ENCODE results near the gene TBC1D5. TPM values are rescaled to one million over a fixed set of nuclear protein-coding genes. Genes with fewer than 3 reads are reported as not detected.
"Not testable (repeated sequence)": the region's sequence is repeated elsewhere in the genome, so short reads cannot be mapped to it uniquely, and the experiment has no call there.

Gene TBC1D5
- total RNA-seq, 2 experiments from 2014 or later: 54.4 to 57.2 TPM

DNA sequence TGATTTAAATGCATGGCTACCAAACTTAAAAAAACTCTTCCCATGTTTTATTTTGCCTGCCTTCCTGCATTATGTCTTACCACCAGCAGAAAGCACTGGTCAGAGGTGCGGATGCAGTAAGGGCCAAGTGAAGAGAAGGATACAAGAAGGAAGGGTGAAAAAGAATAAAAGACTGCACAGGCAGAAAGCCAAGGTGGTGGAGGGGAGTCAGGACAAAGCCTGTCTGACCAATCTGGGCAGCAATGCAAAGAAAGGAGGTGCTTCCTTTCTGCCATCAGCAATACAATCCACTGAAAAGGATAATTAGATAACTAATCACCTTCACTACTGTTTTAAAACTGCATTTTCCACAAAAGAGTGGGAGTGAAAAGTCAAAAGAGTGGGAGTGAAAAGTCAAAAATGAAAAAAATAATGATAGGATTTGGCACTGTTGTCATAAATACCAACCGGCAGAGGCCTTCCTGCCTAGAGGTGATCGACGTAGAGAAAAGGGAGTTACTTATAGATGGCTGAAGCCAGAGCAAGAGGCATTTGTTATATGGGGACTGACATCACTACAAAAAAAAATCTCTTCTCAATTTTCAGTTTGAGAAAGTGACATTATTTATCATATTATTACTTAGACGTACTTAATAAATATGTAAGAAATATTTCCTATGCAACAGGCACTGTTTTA, 385.3 kb downstream of the TBC1D5 start:
- no peaks in the 10 kb centered on the region for H3K27me3 Mint-ChIP-seq (ENCODE audit: low read depth)
- intact Hi-C loops (cut with micrococcal nuclease): no loop called here
- peaks cover 3% of the 10 kb centered on the region for H3K36me3 Mint-ChIP-seq (ENCODE audit: low read depth)
- no peak for DNase-seq
- H3K4me3 Mint-ChIP-seq: no peak overlapping the region
- no peaks in the 10 kb centered on the region for H3K9me3 Mint-ChIP-seq
- H3K27ac Mint-ChIP-seq: no peak overlapping the region
- CTCF ChIA-PET: no interaction called here
- no peaks in the 10 kb centered on the region for H3K4me1 Mint-ChIP-seq (ENCODE audit: low read depth)

DNA sequence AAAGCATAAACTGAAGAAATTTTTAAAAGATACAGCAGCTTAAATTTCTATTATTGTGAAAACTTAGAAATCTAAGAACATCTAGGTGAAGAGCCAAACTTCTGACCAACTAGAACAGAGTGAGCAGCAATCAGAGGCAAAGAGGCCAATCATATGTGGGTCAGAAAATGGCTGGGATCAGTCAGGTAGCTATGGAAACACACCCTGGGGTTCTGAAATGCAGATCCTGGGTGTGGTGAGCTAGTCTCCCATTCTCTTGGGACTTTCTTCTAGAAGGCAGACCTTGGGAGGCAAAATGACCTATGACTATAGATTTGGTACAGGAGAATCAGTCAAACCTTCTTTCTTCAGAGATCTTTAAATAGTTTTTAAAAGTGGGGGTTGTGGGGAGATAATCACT, 385.8 kb downstream of the TBC1D5 start:
- Mint-ChIP-seq H3K36me3 (ENCODE audit: low read depth) (peaks cover 4% of the 10 kb centered on the region), H3K4me3 (no peak overlapping the region), H3K4me1 (ENCODE audit: low read depth) (no peaks in the 10 kb centered on the region), H3K27me3 (ENCODE audit: low read depth) (no peaks in the 10 kb centered on the region), H3K9me3 (no peaks in the 10 kb centered on the region), H3K27ac (no peak overlapping the region)
- intact Hi-C loops (cut with micrococcal nuclease): no loop called here
- DNase-seq: no peak
- CTCF ChIA-PET: interaction anchor here (0.7 to 0.9 kb wide), 2 partner anchors 9 to 34 kb away, joined by 3 read pairs; no protein-coding TSS in a partner anchor

DNA sequence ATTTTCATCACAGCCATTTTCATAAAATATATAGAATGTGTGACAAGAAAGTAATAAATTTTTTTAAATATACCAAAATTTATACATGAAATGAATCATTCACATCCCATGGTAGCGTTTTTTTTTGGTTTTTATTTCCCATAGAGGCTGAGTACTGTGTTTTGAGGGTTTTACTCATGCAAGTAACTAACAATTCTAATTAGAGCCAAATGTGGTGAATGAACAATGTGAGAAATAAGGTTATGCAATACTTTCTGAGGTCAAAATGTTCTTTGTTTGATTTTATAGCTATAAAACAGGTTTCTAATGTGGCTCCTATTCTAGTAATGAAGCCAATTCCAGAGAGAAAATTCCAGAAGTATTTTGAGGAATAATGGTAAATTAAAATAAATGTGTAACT, 386.8 kb downstream of the TBC1D5 start:
- H3K9me3 Mint-ChIP-seq: peaks cover 2% of the 10 kb centered on the region
- H3K4me3 Mint-ChIP-seq: no peak overlapping the region
- H3K36me3 Mint-ChIP-seq (ENCODE audit: low read depth): peaks cover 5% of the 10 kb centered on the region
- no peak for DNase-seq
- CTCF ChIA-PET: no interaction called here
- intact Hi-C loops (cut with micrococcal nuclease): no loop called here
- no peaks in the 10 kb centered on the region for H3K27me3 Mint-ChIP-seq (ENCODE audit: low read depth)
- H3K4me1 Mint-ChIP-seq (ENCODE audit: low read depth): no peaks in the 10 kb centered on the region
- no peak overlapping the region for H3K27ac Mint-ChIP-seq

DNA sequence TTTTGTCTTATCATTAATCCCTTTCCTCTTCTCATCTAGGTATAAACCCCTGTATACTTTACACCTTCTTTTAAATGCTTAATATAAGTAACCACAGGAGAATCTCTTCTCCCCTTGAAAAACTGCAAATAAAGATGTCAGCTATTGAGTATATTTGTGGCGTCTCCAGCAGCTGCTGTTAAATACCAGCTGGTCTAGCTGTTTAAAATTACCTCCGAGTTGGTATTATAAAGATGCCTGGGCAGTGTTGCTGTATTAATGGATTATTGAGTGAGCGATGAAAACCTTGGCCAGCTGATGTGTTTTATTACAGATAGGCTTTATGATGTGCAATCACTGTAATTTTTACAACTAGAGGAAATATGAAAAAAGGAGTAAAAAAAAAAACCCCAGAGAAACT, 388.1 kb downstream of the TBC1D5 start:
- Mint-ChIP-seq H3K4me3 (no peak overlapping the region), H3K36me3 (ENCODE audit: low read depth) (peaks cover 5% of the 10 kb centered on the region), H3K27me3 (ENCODE audit: low read depth) (no peaks in the 10 kb centered on the region), H3K9me3 (peaks cover 2% of the 10 kb centered on the region), H3K27ac (no peak overlapping the region), H3K4me1 (ENCODE audit: low read depth) (no peaks in the 10 kb centered on the region)
- intact Hi-C loops (cut with micrococcal nuclease): no loop called here
- DNase-seq: no peak
- CTCF ChIA-PET: no interaction called here

DNA sequence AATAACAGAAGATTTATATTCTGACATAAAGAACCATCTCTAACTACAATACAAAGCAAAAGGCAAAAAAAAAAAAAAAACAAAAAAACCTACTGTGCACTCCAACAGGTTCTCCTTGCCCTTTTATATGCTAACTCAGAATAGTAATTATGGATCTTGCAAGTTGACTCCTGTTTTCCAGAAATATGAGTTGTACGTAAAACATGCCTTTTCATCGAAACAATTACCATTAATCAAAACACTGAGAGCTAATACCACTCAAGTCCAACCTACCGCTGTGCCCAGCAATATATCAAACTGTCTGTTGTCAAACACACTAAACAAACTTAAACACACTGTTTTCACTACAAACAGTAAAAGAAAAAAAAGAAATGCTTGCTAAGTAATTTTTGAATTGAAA, 389.8 kb downstream of the TBC1D5 start:
- no peak for DNase-seq
- no peak overlapping the region for H3K4me3 Mint-ChIP-seq
- CTCF ChIA-PET: no interaction called here
- H3K36me3 Mint-ChIP-seq (ENCODE audit: low read depth): peaks cover 5% of the 10 kb centered on the region
- H3K27ac Mint-ChIP-seq: no peak overlapping the region
- H3K9me3 Mint-ChIP-seq: peaks cover 2% of the 10 kb centered on the region
- peaks cover 3% of the 10 kb centered on the region for H3K4me1 Mint-ChIP-seq (ENCODE audit: low read depth)
- no peaks in the 10 kb centered on the region for H3K27me3 Mint-ChIP-seq (ENCODE audit: low read depth)
- intact Hi-C loops (cut with micrococcal nuclease): no loop called here

DNA sequence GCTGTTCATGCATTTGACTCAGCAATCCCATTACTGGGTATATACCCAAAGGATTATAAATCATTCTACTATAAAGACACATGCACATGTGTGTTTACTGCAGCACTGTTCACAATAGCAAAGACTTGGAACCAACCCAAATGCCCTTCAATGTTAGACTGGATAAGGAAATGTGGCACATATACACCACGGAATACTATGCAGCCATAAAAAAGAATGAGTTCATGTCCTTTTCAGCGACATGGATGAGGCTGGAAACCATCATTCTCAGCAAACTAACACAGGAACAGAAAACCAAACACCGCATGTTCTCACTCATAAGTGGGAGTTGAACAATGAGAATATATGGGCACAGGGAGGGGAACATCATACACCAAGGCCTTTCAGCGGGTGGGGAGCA, 391.2 kb downstream of the TBC1D5 start:
- H3K4me3 Mint-ChIP-seq; DNase-seq; H3K9me3 Mint-ChIP-seq; H3K27ac Mint-ChIP-seq; intact Hi-C loops (cut with micrococcal nuclease); H3K36me3 Mint-ChIP-seq (ENCODE audit: low read depth); H3K4me1 Mint-ChIP-seq (ENCODE audit: low read depth); H3K27me3 Mint-ChIP-seq (ENCODE audit: low read depth); CTCF ChIA-PET: not testable (repeated sequence)

DNA sequence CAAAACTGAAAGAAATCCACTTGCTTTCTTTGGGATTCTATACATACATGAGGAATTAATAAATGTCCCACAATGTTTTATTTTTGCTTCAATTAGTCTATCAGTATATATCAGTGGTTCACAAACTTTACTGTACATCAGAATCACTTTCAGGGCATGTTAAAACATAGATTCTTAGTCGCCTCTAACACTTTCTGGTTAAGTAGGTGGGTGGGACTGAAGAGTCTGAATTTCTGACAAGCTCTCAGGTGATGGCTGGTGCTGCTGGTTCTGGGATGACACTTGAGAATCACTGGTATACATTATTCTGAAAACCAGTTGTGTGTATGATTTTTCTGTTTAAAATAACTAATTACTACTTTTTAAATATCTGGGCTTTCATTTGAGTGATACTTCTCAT, 393.3 kb downstream of the TBC1D5 start:
- intact Hi-C loops (cut with micrococcal nuclease): no loop called here
- no peak for DNase-seq
- CTCF ChIA-PET: no interaction called here
- Mint-ChIP-seq H3K36me3 (ENCODE audit: low read depth) (peaks cover 4% of the 10 kb centered on the region), H3K27ac (no peak overlapping the region), H3K9me3 (peaks cover 2% of the 10 kb centered on the region), H3K4me1 (ENCODE audit: low read depth) (peaks cover 3% of the 10 kb centered on the region), H3K27me3 (ENCODE audit: low read depth) (no peaks in the 10 kb centered on the region), H3K4me3 (no peak overlapping the region)

DNA sequence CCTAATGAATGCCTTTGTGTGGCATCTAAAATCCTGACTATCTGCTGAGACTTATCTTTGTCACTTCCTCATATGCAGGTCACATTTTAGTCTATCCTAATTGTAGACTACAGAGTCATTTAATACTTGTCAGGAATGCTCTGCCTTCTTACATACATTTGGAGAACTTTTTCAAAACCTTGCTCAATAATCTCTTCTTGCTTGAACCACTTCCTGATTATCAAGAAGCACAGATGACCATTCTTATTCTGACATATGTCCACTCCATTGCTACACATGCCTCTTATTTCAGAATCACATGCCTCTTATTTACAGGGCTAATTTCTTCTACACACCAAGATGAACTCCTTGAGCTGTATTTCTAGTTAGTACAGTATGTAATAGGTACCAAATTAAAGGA, 400.3 kb downstream of the TBC1D5 start:
- Mint-ChIP-seq H3K36me3 (ENCODE audit: low read depth) (peaks cover 2% of the 10 kb centered on the region), H3K27me3 (ENCODE audit: low read depth) (no peaks in the 10 kb centered on the region), H3K4me1 (ENCODE audit: low read depth) (no peaks in the 10 kb centered on the region), H3K9me3 (no peaks in the 10 kb centered on the region), H3K27ac (no peak overlapping the region), H3K4me3 (no peak overlapping the region)
- DNase-seq: no peak
- intact Hi-C loops (cut with micrococcal nuclease): no loop called here
- CTCF ChIA-PET: no interaction called here

DNA sequence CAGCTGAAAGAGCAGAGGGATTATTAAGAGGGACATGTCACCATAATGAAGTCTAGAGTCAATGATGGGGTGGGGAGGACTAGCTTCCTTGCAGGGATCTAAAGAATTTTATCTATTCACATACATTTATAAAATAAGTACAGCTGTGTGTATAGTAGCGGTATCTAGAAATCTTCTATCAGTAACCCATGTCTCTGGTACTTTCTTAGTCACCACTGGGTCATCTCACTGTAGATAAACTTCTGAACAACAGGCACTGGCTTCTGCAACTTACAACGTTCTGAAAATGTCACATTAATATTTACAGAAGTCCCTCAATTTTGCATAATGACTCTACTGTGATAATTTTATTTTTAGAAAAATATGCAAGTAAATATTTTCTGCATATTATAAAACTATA, 401.7 kb downstream of the TBC1D5 start:
- no peak for DNase-seq
- intact Hi-C loops (cut with micrococcal nuclease): no loop called here
- H3K27me3 Mint-ChIP-seq (ENCODE audit: low read depth): no peaks in the 10 kb centered on the region
- no peaks in the 10 kb centered on the region for H3K4me1 Mint-ChIP-seq (ENCODE audit: low read depth)
- H3K9me3 Mint-ChIP-seq: no peaks in the 10 kb centered on the region
- H3K36me3 Mint-ChIP-seq (ENCODE audit: low read depth): peaks cover 2% of the 10 kb centered on the region
- H3K27ac Mint-ChIP-seq: no peak overlapping the region
- no peak overlapping the region for H3K4me3 Mint-ChIP-seq
- CTCF ChIA-PET: interaction anchor here (0.6 to 1.1 kb wide), 2 partner anchors 107 to 508 kb away, joined by 4 to 7 read pairs; no protein-coding TSS in a partner anchor

DNA sequence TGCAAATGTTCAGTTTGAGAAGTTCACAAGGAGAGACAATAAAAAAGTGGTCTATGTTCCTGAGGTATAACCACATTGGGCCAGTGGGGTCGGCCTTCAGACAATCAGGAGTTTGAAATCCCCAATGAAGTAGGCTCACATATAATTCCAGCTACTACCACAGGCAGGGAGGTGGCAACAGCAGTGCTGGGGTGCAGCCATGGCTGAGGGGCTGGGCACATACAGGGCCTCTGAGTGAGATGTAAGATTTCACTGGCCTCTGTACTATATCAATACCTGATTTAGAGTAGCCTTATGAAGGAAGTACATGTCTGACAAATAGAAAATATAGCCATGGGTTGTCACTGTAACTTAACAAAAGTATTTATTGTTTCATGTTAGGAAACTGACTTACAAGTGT, 402.2 kb downstream of the TBC1D5 start:
- H3K36me3 Mint-ChIP-seq (ENCODE audit: low read depth): peaks cover 2% of the 10 kb centered on the region
- H3K4me1 Mint-ChIP-seq (ENCODE audit: low read depth): no peaks in the 10 kb centered on the region
- intact Hi-C loops (cut with micrococcal nuclease): no loop called here
- no peak overlapping the region for H3K27ac Mint-ChIP-seq
- no peak overlapping the region for H3K4me3 Mint-ChIP-seq
- CTCF ChIA-PET: interaction anchor here (1.1 kb wide), 1 partner anchor 106 kb away, joined by 7 read pairs; no protein-coding TSS in a partner anchor
- no peak for DNase-seq
- H3K9me3 Mint-ChIP-seq: no peaks in the 10 kb centered on the region
- no peaks in the 10 kb centered on the region for H3K27me3 Mint-ChIP-seq (ENCODE audit: low read depth)

DNA sequence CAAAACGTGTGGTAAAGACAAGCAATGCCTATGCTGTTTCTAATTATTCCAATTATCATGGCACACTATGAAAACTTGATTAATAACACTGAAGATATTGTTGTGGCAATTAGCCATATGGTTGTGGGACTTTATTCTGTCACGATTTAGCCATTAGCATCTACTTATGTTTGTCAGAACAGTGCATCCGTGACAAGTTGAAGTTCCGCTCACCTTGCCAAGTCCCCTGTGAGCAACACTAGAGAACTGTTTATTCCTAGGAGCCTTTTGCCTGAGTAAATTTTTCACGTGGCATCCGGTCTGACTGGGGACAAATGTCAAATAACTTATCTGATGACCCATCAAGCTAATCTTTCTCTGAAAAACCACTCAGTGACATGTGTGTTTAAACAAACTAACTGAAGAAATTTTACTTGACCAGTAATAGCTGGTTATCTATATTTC, 403.3 kb downstream of the TBC1D5 start:
- Mint-ChIP-seq H3K36me3 (ENCODE audit: low read depth) (peaks cover 2% of the 10 kb centered on the region), H3K4me1 (ENCODE audit: low read depth) (no peaks in the 10 kb centered on the region)
- intact Hi-C loops (cut with micrococcal nuclease): no loop called here

DNA sequence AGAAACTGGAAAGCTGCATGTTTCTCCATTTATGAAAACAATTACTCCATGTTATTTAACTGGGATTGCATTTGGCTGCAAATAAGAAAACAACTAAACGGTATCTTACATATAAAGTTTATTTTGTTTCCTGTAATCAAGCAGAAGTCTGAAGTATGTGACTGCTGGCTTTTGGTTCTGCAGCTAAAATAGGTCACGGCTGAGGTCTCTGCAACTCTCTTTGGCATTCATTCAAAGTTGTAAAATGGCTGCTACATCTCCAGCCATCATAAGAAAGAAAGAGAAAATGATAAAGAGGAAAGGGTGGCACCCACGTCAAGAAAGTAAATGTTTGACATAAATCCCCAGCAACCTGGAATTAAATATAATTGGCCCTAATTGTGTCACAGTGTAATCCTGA, 406.1 kb downstream of the TBC1D5 start:
- intact Hi-C loops (cut with micrococcal nuclease): no loop called here
- H3K27ac Mint-ChIP-seq: no peak overlapping the region
- H3K36me3 Mint-ChIP-seq (ENCODE audit: low read depth): no peaks in the 10 kb centered on the region
- no peak for DNase-seq
- H3K4me3 Mint-ChIP-seq: no peak overlapping the region
- H3K4me1 Mint-ChIP-seq (ENCODE audit: low read depth): no peaks in the 10 kb centered on the region
- CTCF ChIA-PET: no interaction called here
- H3K9me3 Mint-ChIP-seq: no peaks in the 10 kb centered on the region
- H3K27me3 Mint-ChIP-seq (ENCODE audit: low read depth): no peaks in the 10 kb centered on the region

More for the DNA sequence above, 403.3 kb downstream of the TBC1D5 start:
- H3K4me3 Mint-ChIP-seq: no peak overlapping the region
- H3K27ac Mint-ChIP-seq: no peak overlapping the region
- CTCF ChIA-PET: interaction anchor here (0.6 kb wide), 1 partner anchor 504 kb away, joined by 3 read pairs; no protein-coding TSS in a partner anchor
- no peaks in the 10 kb centered on the region for H3K9me3 Mint-ChIP-seq
- no peaks in the 10 kb centered on the region for H3K27me3 Mint-ChIP-seq (ENCODE audit: low read depth)
- DNase-seq: no peak

DNA sequence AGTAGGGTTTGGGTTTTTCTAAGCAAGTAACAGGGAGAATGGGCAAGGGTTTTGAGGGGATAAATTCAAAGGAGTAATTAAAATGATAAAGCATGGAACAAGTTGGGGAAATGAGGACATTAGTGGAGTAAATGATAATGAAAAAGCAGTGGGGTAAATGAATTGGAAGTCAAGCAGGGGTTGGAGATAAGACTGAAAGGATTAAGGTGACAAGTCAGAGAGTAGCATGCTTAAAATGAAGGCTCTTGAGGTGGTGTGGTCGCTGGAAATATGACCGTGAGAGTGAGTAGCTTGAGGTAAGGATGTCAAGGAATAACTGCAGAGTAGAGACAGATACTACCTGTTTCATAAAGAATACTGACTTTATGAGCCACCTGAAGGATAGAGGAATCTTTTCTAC, 408.5 kb downstream of the TBC1D5 start:
- intact Hi-C loops (cut with micrococcal nuclease): no loop called here
- CTCF ChIA-PET: interaction anchor here (0.6 kb wide), 1 partner anchor 67 kb away, joined by 3 read pairs; no protein-coding TSS in a partner anchor

More for the DNA sequence above, 408.5 kb downstream of the TBC1D5 start:
- Mint-ChIP-seq H3K4me1 (ENCODE audit: low read depth) (no peaks in the 10 kb centered on the region), H3K36me3 (ENCODE audit: low read depth) (no peaks in the 10 kb centered on the region), H3K27me3 (ENCODE audit: low read depth) (no peaks in the 10 kb centered on the region), H3K27ac (no peak overlapping the region), H3K9me3 (no peaks in the 10 kb centered on the region), H3K4me3 (no peak overlapping the region)
- no peak for DNase-seq

Data from activated naive CD4-positive, alpha-beta T cell treated with anti-CD3 and anti-CD28 coated beads for 36 hours (primary cell).